ENCODE data around the gene HOXC5.

The HOXC5 gene

DNA sequence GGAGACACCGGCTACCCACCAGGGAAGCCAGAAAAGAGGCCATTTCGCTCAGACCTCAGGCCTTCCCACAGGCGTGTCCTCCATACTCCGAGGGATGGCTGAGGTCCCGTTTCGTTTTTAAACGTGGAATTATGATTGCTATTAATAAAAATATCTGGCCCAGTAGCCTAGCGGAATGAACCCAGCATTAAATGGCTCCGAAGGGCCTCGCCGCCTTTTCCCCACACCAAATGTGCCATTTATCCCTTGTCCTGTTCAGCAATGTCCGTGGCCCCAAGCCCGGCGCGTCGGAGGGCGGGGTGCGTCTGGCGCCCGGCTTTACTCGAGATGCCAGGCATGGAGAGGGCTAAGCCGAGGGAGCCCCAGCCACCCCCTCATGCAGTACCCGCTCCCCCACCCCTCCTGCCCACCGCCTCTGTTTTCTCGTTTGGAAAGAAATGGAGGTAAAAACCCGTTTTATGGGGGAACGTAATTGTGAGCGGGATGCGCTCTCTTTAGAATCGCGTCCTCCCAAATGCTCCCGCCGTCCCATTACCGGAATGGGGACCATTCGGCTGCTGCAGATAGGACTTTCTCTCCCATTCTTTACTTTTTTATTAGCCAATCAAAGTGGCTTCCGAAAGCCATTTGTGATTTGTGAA is 18.4 kb upstream of the HOXC5 start:
- Histone ChIP-seq H3K4me1 (ENCODE audit: insufficient read depth, insufficient read length) (peaks cover 4% of the 10 kb centered on the region), H3K36me3 (ENCODE audit: insufficient read depth, insufficient read length, low read length) (no peaks in the 10 kb centered on the region), H3K4me3 (ENCODE audit: insufficient read length, low read depth) (no peak overlapping the region), H3K27me3 (ENCODE audit: insufficient read depth, insufficient read length) (peaks cover 98% of the 10 kb centered on the region), H3K9ac (ENCODE audit: insufficient read length, low read depth) (no peak overlapping the region), H3K9me3 (ENCODE audit: insufficient read depth, low read length) (no peaks in the 10 kb centered on the region)
- DNase-seq (ENCODE audit: low read depth, low spot score), result no peak
- peak; percentile 98 for TF ChIP-seq SUZ12 (IDR thresholded peaks at IDR 0.05; ENCODE audit: extremely low read depth, insufficient read depth, insufficient read length)
- no peak for TF ChIP-seq YY1 (IDR thresholded peaks at IDR 0.05; ENCODE audit: insufficient read depth, insufficient read length)

DNA sequence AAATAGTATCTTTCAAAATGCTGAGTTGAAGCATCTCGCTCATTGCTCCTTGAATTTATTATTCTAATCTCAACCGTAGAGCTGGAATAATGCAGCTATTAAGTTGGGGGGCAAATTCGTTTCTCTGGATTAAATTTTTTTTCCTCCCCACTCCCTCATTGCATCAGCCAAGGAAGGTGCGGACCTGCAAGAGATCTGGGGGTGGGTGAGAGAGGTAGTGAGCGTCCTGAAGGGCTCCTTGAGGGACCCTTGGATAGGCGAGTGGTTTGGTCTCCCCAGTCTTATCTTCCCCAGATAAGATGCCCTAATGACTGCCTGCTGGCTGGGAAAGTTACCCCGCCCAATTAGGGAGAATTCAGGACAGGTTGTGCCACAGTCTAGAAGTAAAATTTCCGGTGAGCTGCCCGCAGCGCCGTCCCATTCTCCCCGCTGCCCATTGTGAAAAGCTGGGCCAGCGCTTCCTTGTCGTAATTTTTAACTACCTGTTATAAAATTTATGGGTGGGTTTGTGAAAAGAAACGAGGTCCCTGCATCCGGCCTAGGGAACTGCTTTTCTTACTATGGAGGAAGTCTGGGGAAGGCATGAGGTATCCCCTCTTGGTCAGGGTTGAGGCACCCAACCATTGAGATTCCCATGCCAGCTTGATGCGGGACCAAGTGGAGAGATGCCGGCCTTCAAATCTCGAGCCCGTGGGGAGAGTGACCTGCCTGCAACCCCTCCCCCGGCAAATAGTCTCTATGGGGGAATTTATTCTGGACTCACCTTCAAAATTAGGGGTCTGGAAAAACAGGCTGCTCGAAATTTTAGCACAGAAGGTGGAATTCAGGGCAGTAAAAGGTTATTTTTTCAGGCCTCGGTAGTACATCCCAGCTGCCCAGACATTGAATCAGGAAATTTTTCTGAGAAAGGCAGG is 17.6 kb upstream of the HOXC5 start:
- Histone ChIP-seq H3K4me1 (ENCODE audit: insufficient read depth, insufficient read length) (peaks cover 4% of the 10 kb centered on the region), H3K27me3 (ENCODE audit: insufficient read depth, insufficient read length) (peaks cover 98% of the 10 kb centered on the region), H3K9me3 (ENCODE audit: insufficient read depth, low read length) (no peaks in the 10 kb centered on the region), H3K9ac (ENCODE audit: insufficient read length, low read depth) (no peak overlapping the region), H3K4me3 (ENCODE audit: insufficient read length, low read depth) (no peak overlapping the region), H3K36me3 (ENCODE audit: insufficient read depth, insufficient read length, low read length) (no peaks in the 10 kb centered on the region)
- DNase-seq (ENCODE audit: low read depth, low spot score), result no peak
- TF ChIP-seq ZNF274 (IDR thresholded peaks at IDR 0.05; ENCODE audit: low read depth, low read length) (no peak), SUZ12 (IDR thresholded peaks at IDR 0.05; ENCODE audit: extremely low read depth, insufficient read depth, insufficient read length) (peak; percentile 44)

DNA sequence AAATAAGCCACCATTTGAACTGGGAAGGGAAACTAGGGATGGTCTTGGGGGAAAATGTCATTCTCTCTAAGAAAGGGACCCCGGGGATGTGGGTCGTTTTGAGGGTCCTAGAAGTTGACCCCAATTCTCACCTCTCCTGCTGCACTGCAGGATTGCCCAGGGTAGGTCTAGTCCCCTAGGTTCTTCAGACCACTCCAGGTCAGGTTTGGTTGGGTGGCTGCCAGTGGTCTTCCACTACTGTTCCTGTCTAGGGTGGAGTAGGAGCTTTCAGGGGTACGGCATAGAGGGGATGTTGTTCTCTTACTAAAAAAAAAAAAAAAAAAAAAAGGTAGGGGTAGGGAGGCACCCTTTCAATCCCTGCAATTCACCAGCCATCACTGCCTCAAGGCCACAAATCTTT is 16.8 kb upstream of the HOXC5 start:
- Histone ChIP-seq H3K9ac (ENCODE audit: insufficient read length, low read depth) (no peak overlapping the region), H3K4me1 (ENCODE audit: insufficient read depth, insufficient read length) (peaks cover 4% of the 10 kb centered on the region), H3K4me3 (ENCODE audit: insufficient read length, low read depth) (no peak overlapping the region), H3K36me3 (ENCODE audit: insufficient read depth, insufficient read length, low read length) (no peaks in the 10 kb centered on the region), H3K27me3 (ENCODE audit: insufficient read depth, insufficient read length) (peaks cover 98% of the 10 kb centered on the region), H3K9me3 (ENCODE audit: insufficient read depth, low read length) (no peaks in the 10 kb centered on the region)
- DNase-seq (ENCODE audit: low read depth, low spot score), result no peak
- no peak for TF ChIP-seq SUZ12 (IDR thresholded peaks at IDR 0.05; ENCODE audit: extremely low read depth, insufficient read depth, insufficient read length)
- TF ChIP-seq ZNF274 (IDR thresholded peaks at IDR 0.05; ENCODE audit: low read depth, low read length), result no peak
- TF ChIP-seq YY1 (IDR thresholded peaks at IDR 0.05; ENCODE audit: insufficient read depth, insufficient read length), result no peak

DNA sequence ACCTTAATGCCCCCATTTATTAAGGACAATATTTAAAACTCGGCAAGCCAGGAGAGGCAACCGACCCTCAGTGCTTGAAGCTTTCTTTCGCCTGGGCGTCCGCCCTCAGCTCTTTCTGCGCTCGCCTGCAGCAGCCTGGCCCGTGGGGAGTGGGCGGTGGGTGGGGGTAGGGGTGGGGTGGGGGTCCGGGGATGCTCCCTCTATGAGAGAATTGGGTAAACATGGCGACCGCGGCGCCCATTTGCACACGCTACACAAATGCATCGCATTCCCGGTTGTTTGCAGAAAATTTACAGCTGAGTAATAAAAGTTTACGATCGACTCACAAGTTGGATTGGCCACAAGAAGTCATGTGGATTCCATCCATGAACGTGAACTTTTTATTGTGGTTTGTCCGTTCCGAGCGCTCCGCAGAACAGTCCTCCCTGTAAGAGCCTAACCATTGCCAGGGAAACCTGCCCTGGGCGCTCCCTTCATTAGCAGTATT is 16.3 kb upstream of the HOXC5 start:
- H3K9ac ChIP-seq (ENCODE audit: insufficient read length, low read depth), result no peak overlapping the region
- no peaks in the 10 kb centered on the region for H3K36me3 ChIP-seq (ENCODE audit: insufficient read depth, insufficient read length, low read length)
- peaks cover 4% of the 10 kb centered on the region for H3K4me1 ChIP-seq (ENCODE audit: insufficient read depth, insufficient read length)
- TF ChIP-seq SUZ12 (IDR thresholded peaks at IDR 0.05; ENCODE audit: extremely low read depth, insufficient read depth, insufficient read length) (peak; percentile 23), ZNF274 (IDR thresholded peaks at IDR 0.05; ENCODE audit: low read depth, low read length) (no peak)
- peaks cover 98% of the 10 kb centered on the region for H3K27me3 ChIP-seq (ENCODE audit: insufficient read depth, insufficient read length)
- H3K9me3 ChIP-seq (ENCODE audit: insufficient read depth, low read length), result no peaks in the 10 kb centered on the region
- no peak for DNase-seq (ENCODE audit: low read depth, low spot score)
- no peak overlapping the region for H3K4me3 ChIP-seq (ENCODE audit: insufficient read length, low read depth)

DNA sequence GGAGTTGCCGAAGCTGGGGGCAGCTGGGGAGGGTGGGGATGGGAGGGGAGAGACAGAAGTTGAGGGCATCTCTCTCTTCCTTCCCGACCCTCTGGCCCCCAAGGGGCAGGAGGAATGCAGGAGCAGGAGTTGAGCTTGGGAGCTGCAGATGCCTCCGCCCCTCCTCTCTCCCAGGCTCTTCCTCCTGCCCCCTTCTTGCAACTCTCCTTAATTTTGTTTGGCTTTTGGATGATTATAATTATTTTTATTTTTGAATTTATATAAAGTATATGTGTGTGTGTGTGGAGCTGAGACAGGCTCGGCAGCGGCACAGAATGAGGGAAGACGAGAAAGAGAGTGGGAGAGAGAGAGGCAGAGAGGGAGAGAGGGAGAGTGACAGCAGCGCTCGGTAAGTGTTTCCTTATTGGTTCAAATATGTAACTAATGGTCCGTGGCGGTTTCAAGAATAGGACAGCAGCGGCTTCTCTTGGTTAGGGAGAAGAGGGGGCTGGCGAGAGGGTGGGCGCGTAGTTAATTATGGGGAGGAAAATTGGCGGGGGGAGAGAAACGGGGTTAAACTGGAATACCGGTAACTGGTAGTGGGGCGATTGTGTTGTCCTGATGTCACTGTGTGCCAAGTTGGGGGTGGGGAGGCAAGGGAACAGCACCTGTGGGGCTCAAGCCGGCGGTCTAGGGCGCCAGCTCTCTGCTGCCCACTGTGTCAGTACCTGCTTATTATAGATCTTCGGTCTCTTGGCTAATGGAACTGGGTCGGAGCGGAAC is 15.6 kb upstream of the HOXC5 start:
- no peaks in the 10 kb centered on the region for H3K9me3 ChIP-seq (ENCODE audit: insufficient read depth, low read length)
- H3K27me3 ChIP-seq (ENCODE audit: insufficient read depth, insufficient read length), result peaks cover 99% of the 10 kb centered on the region
- no peak for TF ChIP-seq ZNF274 (IDR thresholded peaks at IDR 0.05; ENCODE audit: low read depth, low read length)
- TF ChIP-seq SUZ12 (IDR thresholded peaks at IDR 0.05; ENCODE audit: extremely low read depth, insufficient read depth, insufficient read length), result peak; percentile 7
- H3K4me3 ChIP-seq (ENCODE audit: insufficient read length, low read depth), result no peak overlapping the region
- no peak overlapping the region for H3K9ac ChIP-seq (ENCODE audit: insufficient read length, low read depth)
- no peaks in the 10 kb centered on the region for H3K36me3 ChIP-seq (ENCODE audit: insufficient read depth, insufficient read length, low read length)
- no peak for DNase-seq (ENCODE audit: low read depth, low spot score)
- H3K4me1 ChIP-seq (ENCODE audit: insufficient read depth, insufficient read length), result peaks cover 6% of the 10 kb centered on the region

DNA sequence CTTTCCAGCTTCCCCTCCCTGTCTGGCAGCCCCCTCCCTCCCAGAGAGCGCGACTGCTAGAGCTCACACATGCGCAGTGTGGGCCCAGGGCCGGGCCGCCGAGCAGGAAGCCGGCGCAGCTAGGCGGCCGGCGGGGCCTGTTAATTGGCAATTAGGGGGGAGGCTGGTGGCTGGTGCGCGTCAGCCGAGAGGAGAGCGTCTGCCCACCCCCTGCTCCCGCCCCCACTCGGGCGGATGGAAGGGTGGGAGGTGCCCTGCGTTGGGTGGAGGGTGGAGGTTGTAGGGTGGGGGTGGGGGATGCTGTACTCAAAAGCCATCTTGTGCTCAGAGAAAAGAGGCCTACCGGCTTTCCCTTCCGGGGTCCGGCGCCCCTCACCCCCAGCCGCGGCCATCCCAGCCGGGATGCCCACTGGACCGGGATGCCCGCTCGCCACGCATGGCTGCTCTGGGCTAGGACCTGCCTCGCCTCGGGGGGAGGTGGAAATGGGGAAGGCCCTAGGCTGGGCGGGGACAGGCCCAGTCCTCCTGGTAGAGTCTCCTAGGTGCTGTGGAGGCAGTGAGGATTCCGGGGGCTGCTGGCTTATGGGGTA is 14.9 kb upstream of the HOXC5 start:
- peak overlapping the region; percentile 50 for H3K9ac ChIP-seq (ENCODE audit: insufficient read length, low read depth)
- H3K4me1 ChIP-seq (ENCODE audit: insufficient read depth, insufficient read length), result peaks cover 6% of the 10 kb centered on the region
- peaks cover 99% of the 10 kb centered on the region for H3K27me3 ChIP-seq (ENCODE audit: insufficient read depth, insufficient read length)

More for the DNA sequence above, 14.9 kb upstream of the HOXC5 start:
- Histone ChIP-seq H3K36me3 (ENCODE audit: insufficient read depth, insufficient read length, low read length) (no peaks in the 10 kb centered on the region), H3K9me3 (ENCODE audit: insufficient read depth, low read length) (no peaks in the 10 kb centered on the region), H3K4me3 (ENCODE audit: insufficient read length, low read depth) (peak overlapping the region; percentile 18)
- no peak for DNase-seq (ENCODE audit: low read depth, low spot score)
- no peak for TF ChIP-seq YY1 (IDR thresholded peaks at IDR 0.05; ENCODE audit: insufficient read depth, insufficient read length)
- peak; percentile 13 for TF ChIP-seq SUZ12 (IDR thresholded peaks at IDR 0.05; ENCODE audit: extremely low read depth, insufficient read depth, insufficient read length)
